Stimulated activated CD8-positive, alpha-beta memory T cell treated with anti-CD3 and anti-CD28 coated beads, Interleukin-4, amount 100 ng/mL, for 4 hours (primary cell): Measurements from ENCODE around the gene ARPC5.

Source experiments
- DNase-seq, 2 donors: peaks; one replicate each; pipeline ENCODE4 v3.0.0-alpha.2; 2020; ENCODE audit warnings: low read depth in 2 of 2, low spot score in 1 of 2

ARPC5 gene

GRCh38 chr1:183588827-183589226, 46.8 kb downstream of the ARPC5 start:
- no peak for DNase-seq

DNA sequence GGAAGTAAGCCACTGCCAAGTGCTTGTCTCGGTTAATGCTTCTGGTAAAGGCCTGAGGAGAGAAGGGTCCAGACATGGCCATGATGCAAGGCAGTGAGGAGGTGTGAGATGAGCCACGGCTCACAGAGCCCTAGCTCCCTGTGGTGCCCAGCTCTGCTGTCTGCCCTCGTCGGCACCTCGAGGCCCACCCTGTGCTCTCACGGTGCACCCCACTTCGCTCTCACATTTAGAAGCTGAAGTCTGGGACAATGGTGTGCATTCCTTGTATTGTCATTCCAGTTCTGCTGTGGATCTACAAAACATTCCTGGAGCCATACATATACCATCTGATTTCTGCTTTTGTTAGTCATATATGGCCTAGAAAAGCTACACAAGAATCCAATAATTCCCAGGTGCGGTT, 48.7 kb downstream of the ARPC5 start:
- DNase-seq: no peak

DNA sequence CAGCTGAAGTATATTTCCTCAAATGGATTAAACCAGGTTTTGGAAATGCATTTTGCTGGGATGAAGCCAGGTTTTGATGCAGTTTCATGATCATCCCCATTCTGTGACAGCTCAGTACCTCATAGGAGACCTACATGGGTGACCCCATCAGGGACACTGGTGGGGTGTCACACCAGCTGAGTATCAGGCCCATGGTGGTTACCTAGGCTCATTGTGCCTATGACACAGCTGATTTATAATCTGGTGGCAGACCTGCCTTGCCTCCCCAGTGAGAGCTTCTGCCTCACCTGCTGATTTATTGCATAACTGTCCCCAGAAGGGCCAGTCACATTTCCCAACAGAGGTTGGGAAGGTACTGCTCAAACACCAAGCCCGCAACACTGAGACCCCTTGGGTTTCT, 49.1 kb downstream of the ARPC5 start:
- no peak for DNase-seq

GRCh38 chr1:183585038-183585437, 50.5 kb downstream of the ARPC5 start:
- DNase-seq: no peak

GRCh38 chr1:183584147-183584546, 51.4 kb downstream of the ARPC5 start:
- no peak for DNase-seq

GRCh38 chr1:183583466-183583865, 52.1 kb downstream of the ARPC5 start:
- no peak for DNase-seq

- DNase-seq: no peak
These were observed 53.4 kb downstream of the ARPC5 start for GRCh38 chr1:183582021-183582713.

DNA sequence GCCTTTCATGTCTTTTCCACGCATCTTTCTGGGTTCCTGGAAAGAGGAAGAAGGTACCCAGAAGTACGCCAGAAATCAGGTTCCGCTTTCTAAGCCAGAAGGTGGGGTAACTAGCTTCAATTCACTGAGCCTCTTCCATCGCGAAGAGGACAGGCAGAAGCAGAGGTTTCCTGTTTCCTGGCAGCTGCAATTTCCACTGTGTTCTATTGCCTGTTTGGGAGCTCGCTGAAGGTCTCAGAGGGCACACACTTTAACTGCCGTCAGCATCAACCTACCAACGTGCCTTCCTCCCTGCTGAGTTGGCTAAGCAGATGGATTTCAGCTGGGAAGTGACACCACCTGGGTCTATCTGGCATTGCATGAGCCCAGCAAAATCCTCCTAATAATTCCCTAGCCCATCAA, 55.3 kb downstream of the ARPC5 start:
- DNase-seq: no peak

- DNase-seq: no peak
These were observed 56.7 kb downstream of the ARPC5 start for GRCh38 chr1:183578856-183579255.

GRCh38 chr1:183577897-183578465, 57.6 kb downstream of the ARPC5 start:
- no peak for DNase-seq

GRCh38 chr1:183576537-183576936, 59.0 kb downstream of the ARPC5 start:
- DNase-seq: no peak

DNA sequence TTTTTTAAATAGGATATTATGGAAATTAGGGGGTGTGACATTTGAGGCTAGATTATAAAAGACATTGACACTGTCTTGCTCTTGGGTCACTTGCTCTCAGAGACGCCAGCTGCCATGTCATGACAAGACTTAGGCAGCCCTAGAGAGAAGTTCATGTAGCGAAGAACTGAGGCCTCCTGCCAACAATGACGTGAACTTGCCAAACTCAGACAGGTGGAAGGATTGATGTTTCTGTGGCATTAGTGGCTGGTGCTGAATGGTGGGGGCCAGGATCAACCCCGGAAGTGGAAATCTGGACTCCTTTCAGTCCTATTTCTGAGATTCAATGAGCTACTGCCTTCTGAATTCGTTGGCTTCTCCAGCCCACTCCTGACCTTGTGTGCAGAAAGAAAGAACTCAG, 60.0 kb downstream of the ARPC5 start:
- DNase-seq: no peak

DNA sequence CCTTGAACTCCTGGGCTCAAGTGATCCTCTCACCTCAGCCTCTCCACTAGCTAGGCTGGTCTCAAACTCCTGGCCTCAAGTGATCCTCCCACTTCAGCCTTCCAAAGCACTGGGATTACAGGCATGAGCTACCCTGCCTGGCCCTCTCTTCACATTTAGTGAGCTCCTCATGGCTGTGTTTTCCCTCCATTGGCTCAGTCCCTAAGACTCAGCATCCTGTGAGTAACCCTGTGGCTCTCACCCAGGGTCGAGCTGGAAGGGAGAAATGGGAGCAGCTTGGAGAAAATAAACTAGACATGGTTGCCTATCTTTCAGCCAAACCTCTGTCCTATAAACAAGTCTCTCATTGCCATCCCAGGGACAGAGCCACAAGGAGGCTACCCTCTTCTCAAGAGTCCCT, 62.9 kb downstream of the ARPC5 start:
- no peak for DNase-seq

- DNase-seq: no peak
These were observed 63.8 kb downstream of the ARPC5 start for GRCh38 chr1:183571678-183572268.
